ENCODE results near the gene PLOD1. TPM values are rescaled to one million over a fixed set of nuclear protein-coding genes. Genes with fewer than 3 reads are reported as not detected.

Gene PLOD1
- polyA plus RNA-seq, 1 experiment, result 314 TPM

- TF ChIP-seq CTCF (IDR thresholded peaks at IDR 0.05; ENCODE audit: low read depth, low read length), result no peak
- Histone ChIP-seq H3K27me3 (ENCODE audit: control insufficient read depth, insufficient read depth, low read length) (no peaks in the 10 kb centered on the region), H3K27ac (ENCODE audit: low read depth, low read length) (no peak overlapping the region), H3K4me3 (ENCODE audit: low read depth, low read length) (no peak overlapping the region), H3K9me3 (ENCODE audit: control insufficient read depth, insufficient read depth, low read length) (no peaks in the 10 kb centered on the region)
- ChIA-PET CTCF (no interaction called here), POLR2A (no interaction called here)
- no peak for DNase-seq (ENCODE audit: low read depth, low spot score)
These were observed 22.9 kb downstream of the PLOD1 start for GRCh38 chr1:11957398-11957797.

- H3K4me3 ChIP-seq (ENCODE audit: low read depth, low read length), result no peak overlapping the region
- DNase-seq (ENCODE audit: low read depth, low spot score), result no peak
These were observed 23.4 kb downstream of the PLOD1 start for GRCh38 chr1:11957897-11958296.

DNA sequence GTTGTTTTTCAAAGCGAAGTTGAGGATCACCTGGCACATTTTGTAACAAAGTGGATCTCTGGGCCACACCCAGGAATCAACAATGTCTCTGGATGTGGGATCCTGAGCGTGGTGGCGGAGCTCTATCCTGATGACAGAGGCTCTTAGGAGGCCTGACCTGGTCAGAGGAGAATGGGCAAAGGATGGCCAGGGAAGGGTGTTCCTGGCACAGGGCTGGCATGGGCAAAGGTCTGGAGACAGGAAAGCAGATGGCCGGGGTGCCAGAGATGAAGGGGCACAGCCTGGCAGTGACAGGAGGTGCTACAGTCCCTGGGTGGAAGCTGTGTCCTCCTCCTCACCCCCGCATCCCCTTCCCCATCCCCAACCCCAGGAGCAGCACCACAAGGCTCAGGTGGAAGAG, 25.8 kb downstream of the PLOD1 start:
- no peak for TF ChIP-seq CTCF (IDR thresholded peaks at IDR 0.05; ENCODE audit: low read depth, low read length)
- no peak overlapping the region for H3K27ac ChIP-seq (ENCODE audit: low read depth, low read length)
- POLR2A ChIA-PET, result no interaction called here
- DNase-seq (ENCODE audit: low read depth, low spot score), result no peak
- CTCF ChIA-PET, result no interaction called here
- no peak overlapping the region for H3K4me3 ChIP-seq (ENCODE audit: low read depth, low read length)
- H3K27me3 ChIP-seq (ENCODE audit: control insufficient read depth, insufficient read depth, low read length), result no peaks in the 10 kb centered on the region
- H3K9me3 ChIP-seq (ENCODE audit: control insufficient read depth, insufficient read depth, low read length), result no peaks in the 10 kb centered on the region

More at GRCh38 chr1:11957897-11958296, 23.4 kb downstream of the PLOD1 start:
- H3K27ac ChIP-seq (ENCODE audit: low read depth, low read length), result no peak overlapping the region
- ChIA-PET POLR2A (no interaction called here), CTCF (no interaction called here)
- no peaks in the 10 kb centered on the region for H3K27me3 ChIP-seq (ENCODE audit: control insufficient read depth, insufficient read depth, low read length)
- H3K9me3 ChIP-seq (ENCODE audit: control insufficient read depth, insufficient read depth, low read length), result no peaks in the 10 kb centered on the region
- TF ChIP-seq CTCF (IDR thresholded peaks at IDR 0.05; ENCODE audit: low read depth, low read length), result no peak

DNA sequence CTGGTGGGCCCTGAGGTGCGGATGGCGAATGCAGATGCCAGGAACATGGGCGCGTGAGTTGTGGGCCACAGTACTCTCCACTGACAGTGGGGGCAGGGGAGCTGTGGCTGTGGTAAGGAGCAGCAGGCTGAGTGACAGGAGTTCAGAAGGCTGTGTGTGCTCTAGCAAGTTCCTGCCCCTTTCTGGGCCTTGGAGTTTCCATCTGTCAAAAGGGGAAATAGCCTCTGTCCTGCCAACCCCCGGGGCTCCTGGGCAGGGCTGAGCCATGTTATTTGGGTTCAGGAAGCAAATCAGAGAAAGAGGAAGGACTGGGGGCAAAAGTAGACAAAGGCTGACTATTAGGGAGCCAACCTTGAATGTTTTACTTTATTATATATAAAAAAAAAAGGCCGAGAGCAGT, 26.2 kb downstream of the PLOD1 start:
- POLR2A ChIA-PET, result no interaction called here
- CTCF ChIA-PET, result interaction anchor here (0.6 kb wide), 1 partner anchor 21 kb away, joined by 3 read pairs; no protein-coding TSS in a partner anchor
- H3K9me3 ChIP-seq (ENCODE audit: control insufficient read depth, insufficient read depth, low read length), result no peaks in the 10 kb centered on the region
- no peak overlapping the region for H3K4me3 ChIP-seq (ENCODE audit: low read depth, low read length)
- no peaks in the 10 kb centered on the region for H3K27me3 ChIP-seq (ENCODE audit: control insufficient read depth, insufficient read depth, low read length)
- no peak for TF ChIP-seq CTCF (IDR thresholded peaks at IDR 0.05; ENCODE audit: low read depth, low read length)
- no peak overlapping the region for H3K27ac ChIP-seq (ENCODE audit: low read depth, low read length)
- DNase-seq (ENCODE audit: low read depth, low spot score), result no peak

GRCh38 chr1:11961230-11961629, 26.7 kb downstream of the PLOD1 start:
- no peak for TF ChIP-seq CTCF (IDR thresholded peaks at IDR 0.05; ENCODE audit: low read depth, low read length)
- H3K9me3 ChIP-seq (ENCODE audit: control insufficient read depth, insufficient read depth, low read length), result no peaks in the 10 kb centered on the region
- ChIA-PET CTCF (interaction anchor here (0.6 kb wide), 1 partner anchor 20 kb away, joined by 3 read pairs; no protein-coding TSS in a partner anchor), POLR2A (no interaction called here)
- H3K4me3 ChIP-seq (ENCODE audit: low read depth, low read length), result no peak overlapping the region
- no peak for DNase-seq (ENCODE audit: low read depth, low spot score)
- no peaks in the 10 kb centered on the region for H3K27me3 ChIP-seq (ENCODE audit: control insufficient read depth, insufficient read depth, low read length)
- H3K27ac ChIP-seq (ENCODE audit: low read depth, low read length), result no peak overlapping the region

Measured in AG04450 (cell line).